ENCODE results near the gene ATP8B4.

GRCh38 chr15:49813625-49814024 is 305.4 kb downstream of the ATP8B4 start:
- TF ChIP-seq CTCF (conservative IDR thresholded peaks at IDR 0.05; ENCODE audit: low read depth, low read length): no peak
- no peak for TF ChIP-seq EZH2 (IDR thresholded peaks at IDR 0.05; ENCODE audit: low read length, unreplicated experiment)

All from PC-3 (cell line).